Loucy (cell line): ENCODE measurements around the gene MYG1.

Experiments used
- EZH2phosphoT487 ChIP-seq: fragments of 200-600 bp; IDR thresholded peaks from 2 replicates; pipeline ENCODE4 v1.6.1; 2018; ENCODE audit warnings: antibody characterized with exemption, mild to moderate bottlenecking, moderate library complexity, borderline replicate concordance
- TF ChIP-seq, protein P1 (sequence below): fragments of 200-600 bp; sonication (generic); conservative IDR thresholded peaks from 2 replicates; pipeline ENCODE4 v1.5.1; 2014; ENCODE audit warnings: mild to moderate bottlenecking, antibody characterized with exemption, low read length

DNA sequence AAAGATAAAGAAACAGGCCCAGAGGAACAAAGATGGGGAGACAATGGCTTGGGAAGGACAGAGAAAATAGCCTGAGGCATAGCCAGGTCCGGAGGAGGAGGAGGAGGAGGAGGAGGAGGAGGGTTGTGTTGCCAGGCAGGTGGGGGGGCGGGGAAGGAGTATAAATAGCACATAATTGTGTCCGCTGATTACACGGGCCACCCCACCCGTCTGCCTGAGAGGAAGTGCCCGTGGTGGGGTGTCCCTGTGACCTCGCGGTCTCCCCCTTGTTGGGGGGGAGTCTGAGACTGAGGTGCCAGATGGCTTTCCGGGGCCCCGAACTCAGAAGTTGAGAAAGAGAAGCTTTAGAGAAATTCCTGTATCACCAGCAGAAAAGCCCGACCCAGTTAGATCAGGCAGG is 38.5 kb downstream of the MYG1 start:
- TF ChIP-seq, protein P1, sequence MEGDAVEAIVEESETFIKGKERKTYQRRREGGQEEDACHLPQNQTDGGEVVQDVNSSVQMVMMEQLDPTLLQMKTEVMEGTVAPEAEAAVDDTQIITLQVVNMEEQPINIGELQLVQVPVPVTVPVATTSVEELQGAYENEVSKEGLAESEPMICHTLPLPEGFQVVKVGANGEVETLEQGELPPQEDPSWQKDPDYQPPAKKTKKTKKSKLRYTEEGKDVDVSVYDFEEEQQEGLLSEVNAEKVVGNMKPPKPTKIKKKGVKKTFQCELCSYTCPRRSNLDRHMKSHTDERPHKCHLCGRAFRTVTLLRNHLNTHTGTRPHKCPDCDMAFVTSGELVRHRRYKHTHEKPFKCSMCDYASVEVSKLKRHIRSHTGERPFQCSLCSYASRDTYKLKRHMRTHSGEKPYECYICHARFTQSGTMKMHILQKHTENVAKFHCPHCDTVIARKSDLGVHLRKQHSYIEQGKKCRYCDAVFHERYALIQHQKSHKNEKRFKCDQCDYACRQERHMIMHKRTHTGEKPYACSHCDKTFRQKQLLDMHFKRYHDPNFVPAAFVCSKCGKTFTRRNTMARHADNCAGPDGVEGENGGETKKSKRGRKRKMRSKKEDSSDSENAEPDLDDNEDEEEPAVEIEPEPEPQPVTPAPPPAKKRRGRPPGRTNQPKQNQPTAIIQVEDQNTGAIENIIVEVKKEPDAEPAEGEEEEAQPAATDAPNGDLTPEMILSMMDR, result no peak
- TF ChIP-seq EZH2phosphoT487, result no peak
